Keratinocyte (primary cell): ENCODE results near the gene GSN. TPM values are rescaled to one million over a fixed set of nuclear protein-coding genes. Genes with fewer than 3 reads are reported as not detected.

Experiments
- DNase-seq: peaks from one replicate; pipeline ENCODE4 v3.0.0-alpha.2; 2011; ENCODE audit warnings: low read depth, missing footprints, low spot score
- FAIRE-seq: peaks from 2 replicates; lab custom pipeline; 2011; peaks lifted over from hg19 to GRCh38; lab: Jason Lieb, UNC
- H2AFZ ChIP-seq: 2 replicates; pipeline ENCODE4 v1.6.0; 2012; ENCODE audit warnings: low read length, control low read depth, inconsistent platforms; ENCODE audit not compliant: control insufficient read depth
- H3K27ac ChIP-seq: 2 replicates; pipeline ENCODE4 v1.5.1; 2011; ENCODE audit warnings: low read length; ENCODE audit not compliant: control insufficient read depth, insufficient read depth
- H3K27me3 ChIP-seq: 3 replicates; pipeline ENCODE4 v1.6.0; 2011; ENCODE audit warnings: low read length; ENCODE audit not compliant: control insufficient read depth, insufficient read depth; ENCODE audit errors: extremely low read depth
- H3K36me3 ChIP-seq, 2 experiments: 2 replicates in 1 of 2; 3 replicates in 1 of 2; pipeline ENCODE4 v1.5.1; 2011; ENCODE audit warnings: low read length in 2 of 2, mild to moderate bottlenecking in 1 of 2; ENCODE audit not compliant: control insufficient read depth in 2 of 2, insufficient read depth in 2 of 2; ENCODE audit errors: extremely low read depth in 1 of 2
- H3K4me1 ChIP-seq: 3 replicates; pipeline ENCODE4 v1.5.1; 2011; ENCODE audit warnings: low read length; ENCODE audit not compliant: control insufficient read depth, insufficient read depth; ENCODE audit errors: extremely low read depth
- H3K4me2 ChIP-seq: 3 replicates; pipeline ENCODE4 v1.6.0; 2011; ENCODE audit warnings: low read depth, low read length; ENCODE audit not compliant: control insufficient read depth, insufficient read depth; ENCODE audit errors: extremely low read depth
- H3K4me3 ChIP-seq, 3 experiments: fragments of 200-600 bp in 1 of 3; sonication (generic) in 1 of 3; 2 replicates in 2 of 3; 3 replicates in 1 of 3; pipeline ENCODE4 v1.5.1; 2011 to 2016; ENCODE audit warnings: low read length in 3 of 3, mild to moderate bottlenecking in 3 of 3, control low read depth in 2 of 3, inconsistent platforms in 1 of 3, low read depth in 1 of 3, mixed read lengths in 1 of 3, mixed run types in 1 of 3, moderate library complexity in 1 of 3; ENCODE audit not compliant: control insufficient read depth in 2 of 3, insufficient read depth in 2 of 3; ENCODE audit errors: extremely low read depth in 1 of 3
- H3K79me2 ChIP-seq: 2 replicates; pipeline ENCODE4 v1.6.0; 2012; ENCODE audit warnings: low read length; ENCODE audit not compliant: control insufficient read depth, insufficient read depth
- H3K9ac ChIP-seq: 3 replicates; pipeline ENCODE4 v1.6.0; 2011; ENCODE audit warnings: low read length; ENCODE audit not compliant: control insufficient read depth, insufficient read depth; ENCODE audit errors: extremely low read depth
- H3K9me1 ChIP-seq: 3 replicates; pipeline ENCODE4 v1.6.0; 2011; ENCODE audit warnings: low read length; ENCODE audit not compliant: control insufficient read depth, insufficient read depth; ENCODE audit errors: extremely low read depth
- H3K9me3 ChIP-seq: 2 replicates; pipeline ENCODE4 v1.5.1; 2012; ENCODE audit warnings: low read depth, low read length; ENCODE audit not compliant: control insufficient read depth
- H4K20me1 ChIP-seq: 3 replicates; pipeline ENCODE4 v1.6.0; 2011; ENCODE audit warnings: low read length; ENCODE audit not compliant: control insufficient read depth, insufficient read depth; ENCODE audit errors: extremely low read depth
- CTCF ChIP-seq, 3 experiments: IDR thresholded peaks in 1 of 3; conservative IDR thresholded peaks in 1 of 3; optimal IDR thresholded peaks in 1 of 3; 2 replicates in 2 of 3; 3 replicates in 1 of 3; pipeline versions ENCODE3 to v1.5.1; 2011; ENCODE audit warnings: low read length in 3 of 3, mild to moderate bottlenecking in 3 of 3, moderate library complexity in 2 of 3, control low read depth in 1 of 3, inconsistent platforms in 1 of 3; ENCODE audit not compliant: insufficient read depth in 2 of 3; ENCODE audit errors: extremely low read depth in 1 of 3
- EZH2 ChIP-seq: IDR thresholded peaks from one replicate; pipeline ENCODE4 v1.6.1; 2012; ENCODE audit warnings: inconsistent platforms, mild to moderate bottlenecking, low read length, moderate library complexity
- dilution Hi-C: fragments of 300-500 bp; cut with MboI; formaldehyde crosslinking; loops from one replicate; pipeline ENCODE4 v1.7.0; 2020; ENCODE audit warnings: low sequenced_read_pairs; ENCODE audit not compliant: extremely low pct_ligation_motif_present
- polyA plus RNA-seq, 5 experiments: library from polyadenylated mRNA; depleted of rRNA in 3 of 5; stranded (reverse) in 3 of 5; stranded (forward) in 1 of 5; unstranded in 1 of 5; fragments of >200 nt; gene quantifications; 1 replicate in 1 of 5; 2 replicates in 3 of 5; 3 replicates in 1 of 5; pipeline versions ENCODE4 v1.2.1 to v1.2.3, GENCODE V29; 2011 to 2012; ENCODE audit warnings: missing spikeins in 2 of 5, low read depth in 1 of 5, low replicate concordance in 1 of 5

The GSN gene
- polyA plus RNA-seq, 1 donor (not counting 4 experiments of a cell fraction or from before 2014, with no cell fraction given), result 166 TPM

GRCh38 chr9:121235512-121235911, 32.5 kb upstream of the GSN start:
- H3K36me3 ChIP-seq, result no peaks in the 10 kb centered on the region
- H4K20me1 ChIP-seq, result no peaks in the 10 kb centered on the region
- H3K4me1 ChIP-seq, result peaks cover 17% of the 10 kb centered on the region
- H3K9me3 ChIP-seq, result no peaks in the 10 kb centered on the region
- H3K9me1 ChIP-seq, result no peaks in the 10 kb centered on the region
- DNase-seq (no peak), FAIRE-seq (no peak)
- H3K27me3 ChIP-seq, result no peaks in the 10 kb centered on the region
- dilution Hi-C loops, result no loop called here
- no peak for TF ChIP-seq CTCF (optimal IDR thresholded peaks at IDR 0.05 in 1 of 3, IDR thresholded peaks at IDR 0.05 in 1 of 3, conservative IDR thresholded peaks at IDR 0.05 in 1 of 3; ENCODE audit: extremely low read depth in 1 of 3, insufficient read depth in 2 of 3, low read length in 3 of 3)
- TF ChIP-seq EZH2, result no peak
- H3K4me3 ChIP-seq, result no peak overlapping the region
- no peak overlapping the region for H3K27ac ChIP-seq
- H3K9ac ChIP-seq, result no peak overlapping the region
- H3K4me2 ChIP-seq, result no peak overlapping the region
- no peaks in the 10 kb centered on the region for H3K79me2 ChIP-seq
- no peak overlapping the region for H2AFZ ChIP-seq

GRCh38 chr9:121237916-121238315, 30.0 kb upstream of the GSN start:
- no peak overlapping the region for H3K4me2 ChIP-seq
- H3K36me3 ChIP-seq, result no peaks in the 10 kb centered on the region
- no peak overlapping the region for H3K27ac ChIP-seq
- no peak for FAIRE-seq
- H3K9me1 ChIP-seq, result no peaks in the 10 kb centered on the region
- H3K9ac ChIP-seq, result no peak overlapping the region
- H3K4me1 ChIP-seq, result peaks cover 17% of the 10 kb centered on the region
- no peak overlapping the region for H2AFZ ChIP-seq
- dilution Hi-C loops, result no loop called here
- no peaks in the 10 kb centered on the region for H3K79me2 ChIP-seq
- no peak for TF ChIP-seq CTCF (optimal IDR thresholded peaks at IDR 0.05 in 1 of 3, IDR thresholded peaks at IDR 0.05 in 1 of 3, conservative IDR thresholded peaks at IDR 0.05 in 1 of 3; ENCODE audit: extremely low read depth in 1 of 3, insufficient read depth in 2 of 3, low read length in 3 of 3)
- no peak for DNase-seq
- no peak overlapping the region for H3K4me3 ChIP-seq
- no peaks in the 10 kb centered on the region for H3K27me3 ChIP-seq
- H3K9me3 ChIP-seq, result no peaks in the 10 kb centered on the region
- H4K20me1 ChIP-seq, result no peaks in the 10 kb centered on the region
